Astrocyte (in vitro differentiated cells and primary cell): ENCODE data around the gene CD99. TPM values are rescaled to one million over a fixed set of nuclear protein-coding genes. Genes with fewer than 3 reads are reported as not detected.
A peak's percentile ranks its signal among the peaks of the same experiment; 100 is the strongest.

Experiments
- DNase-seq: peaks from one replicate; pipeline ENCODE4 v3.0.0-alpha.2; 2010; ENCODE audit warnings: low read depth
- FAIRE-seq: peaks from 2 replicates; lab custom pipeline; 2011; peaks lifted over from hg19 to GRCh38; lab: Jason Lieb, UNC
- H2AFZ ChIP-seq: 2 replicates; pipeline ENCODE4 v1.6.0; 2012; ENCODE audit warnings: low read depth, low read length, inconsistent platforms
- H3K27ac ChIP-seq: 2 replicates; pipeline ENCODE4 v1.5.1; 2011; ENCODE audit warnings: low read depth, low read length, inconsistent platforms
- H3K27me3 ChIP-seq: 2 replicates; pipeline ENCODE4 v1.6.0; 2011; ENCODE audit warnings: low read length, inconsistent platforms; ENCODE audit not compliant: insufficient read depth
- H3K36me3 ChIP-seq: 2 replicates; pipeline ENCODE4 v1.5.1; 2011; ENCODE audit warnings: low read length, inconsistent platforms; ENCODE audit not compliant: insufficient read depth
- H3K4me1 ChIP-seq: 2 replicates; pipeline ENCODE4 v1.5.1; 2011; ENCODE audit warnings: low read length, inconsistent platforms; ENCODE audit not compliant: insufficient read depth
- H3K4me2 ChIP-seq: 2 replicates; pipeline ENCODE4 v1.6.0; 2012; ENCODE audit warnings: low read length, inconsistent platforms
- H3K4me3 ChIP-seq: 2 replicates; pipeline ENCODE4 v1.5.1; 2011; ENCODE audit warnings: low read depth, mild to moderate bottlenecking, low read length, inconsistent platforms; ENCODE audit not compliant: insufficient read depth
- H3K79me2 ChIP-seq: 2 replicates; pipeline ENCODE4 v1.6.0; 2012; ENCODE audit warnings: mild to moderate bottlenecking, low read length, inconsistent platforms; ENCODE audit not compliant: insufficient read depth
- H3K9ac ChIP-seq: 2 replicates; pipeline ENCODE4 v1.6.0; 2012; ENCODE audit warnings: mild to moderate bottlenecking, low read length, inconsistent platforms
- H3K9me3 ChIP-seq: 2 replicates; pipeline ENCODE4 v1.5.1; 2012; ENCODE audit warnings: low read depth, mild to moderate bottlenecking, low read length, inconsistent platforms; ENCODE audit not compliant: insufficient read depth
- H4K20me1 ChIP-seq: 2 replicates; pipeline ENCODE4 v1.6.0; 2012; ENCODE audit warnings: low read length, inconsistent platforms; ENCODE audit not compliant: insufficient read depth
- H3K27ac Mint-ChIP-seq: one replicate; pipeline ENCODE4 v1.8.0; 2021; ENCODE audit warnings: mild to moderate bottlenecking, mixed read lengths; ENCODE audit not compliant: unreplicated experiment
- H3K27me3 Mint-ChIP-seq: one replicate; pipeline ENCODE4 v1.8.0; 2021; ENCODE audit warnings: low read depth, mixed read lengths; ENCODE audit not compliant: unreplicated experiment
- H3K36me3 Mint-ChIP-seq: one replicate; pipeline ENCODE4 v1.8.0; 2021; ENCODE audit warnings: low read depth, mixed read lengths; ENCODE audit not compliant: unreplicated experiment
- H3K4me1 Mint-ChIP-seq: one replicate; pipeline ENCODE4 v1.8.0; 2021; ENCODE audit warnings: low read depth, mixed read lengths; ENCODE audit not compliant: unreplicated experiment
- H3K4me3 Mint-ChIP-seq: one replicate; pipeline ENCODE4 v1.8.0; 2021; ENCODE audit warnings: mild to moderate bottlenecking, moderate library complexity, mixed read lengths; ENCODE audit not compliant: unreplicated experiment
- H3K9me3 Mint-ChIP-seq: one replicate; pipeline ENCODE4 v1.8.0; 2021; ENCODE audit warnings: mild to moderate bottlenecking, mixed read lengths; ENCODE audit not compliant: unreplicated experiment
- CTCF ChIP-seq: IDR thresholded peaks from 2 replicates; pipeline ENCODE4 v1.5.1; 2011; ENCODE audit warnings: low read depth, mild to moderate bottlenecking, inconsistent platforms, low read length, moderate library complexity; ENCODE audit not compliant: insufficient read depth
- EZH2 ChIP-seq: IDR thresholded peaks from 2 replicates; pipeline ENCODE4 v1.6.1; 2012; ENCODE audit warnings: mild to moderate bottlenecking, low read length, inconsistent platforms; ENCODE audit not compliant: insufficient read depth
- total RNA-seq: library from RNA; stranded (reverse); gene quantifications from 2 replicates; pipeline ENCODE4 v1.2.1, GENCODE V29; 2021

The CD99 gene
- total RNA-seq, 1 donor from 2014 or later = 448 TPM

GRCh38 chrX:2676794-2677675 lies 14.1 kb upstream of the CD99 start:
- H3K9ac ChIP-seq = no peak overlapping the region
- H3K4me1 Mint-ChIP-seq = peaks cover 16% of the 10 kb centered on the region
- no peaks in the 10 kb centered on the region for H3K36me3 ChIP-seq
- H3K9me3 ChIP-seq = no peaks in the 10 kb centered on the region
- peaks cover 11% of the 10 kb centered on the region for H3K9me3 Mint-ChIP-seq
- TF ChIP-seq EZH2 (no peak), CTCF (no peak)
- H3K27me3 ChIP-seq = no peaks in the 10 kb centered on the region
- peak overlapping the region; percentile 26 for H3K27ac ChIP-seq
- no peaks in the 10 kb centered on the region for H3K79me2 ChIP-seq
- H3K27me3 Mint-ChIP-seq = no peaks in the 10 kb centered on the region
- H3K4me1 ChIP-seq = peaks cover 22% of the 10 kb centered on the region
- H3K4me3 ChIP-seq = no peak overlapping the region
- H3K4me3 Mint-ChIP-seq = no peak overlapping the region
- H3K36me3 Mint-ChIP-seq = no peaks in the 10 kb centered on the region
- no peak overlapping the region for H2AFZ ChIP-seq
- H4K20me1 ChIP-seq = no peaks in the 10 kb centered on the region
- H3K27ac Mint-ChIP-seq = peak overlapping the region; percentile 27
- H3K4me2 ChIP-seq = peak overlapping the region; percentile 80
- DNase-seq = peak; percentile 67
- FAIRE-seq = no peak

- Mint-ChIP-seq H3K27me3 (no peaks in the 10 kb centered on the region), H3K4me1 (peaks cover 16% of the 10 kb centered on the region), H3K36me3 (no peaks in the 10 kb centered on the region), H3K4me3 (no peak overlapping the region), H3K9me3 (peaks cover 12% of the 10 kb centered on the region), H3K27ac (peak overlapping the region; percentile 27)
- Histone ChIP-seq H2AFZ (no peak overlapping the region), H3K4me1 (peaks cover 22% of the 10 kb centered on the region), H3K9me3 (no peaks in the 10 kb centered on the region), H3K4me2 (peak overlapping the region; percentile 80), H3K4me3 (no peak overlapping the region), H3K79me2 (no peaks in the 10 kb centered on the region), H3K27me3 (no peaks in the 10 kb centered on the region), H3K27ac (peak overlapping the region; percentile 26), H3K9ac (no peak overlapping the region), H3K36me3 (no peaks in the 10 kb centered on the region), H4K20me1 (no peaks in the 10 kb centered on the region)
- TF ChIP-seq CTCF (no peak), EZH2 (no peak)
- FAIRE-seq (peak; percentile 47), DNase-seq (peak; percentile 97)
These were observed 13.3 kb upstream of the CD99 start for GRCh38 chrX:2677764-2678163.

- Mint-ChIP-seq H3K9me3 (peaks cover 12% of the 10 kb centered on the region), H3K4me3 (no peak overlapping the region), H3K36me3 (no peaks in the 10 kb centered on the region), H3K27ac (no peak overlapping the region), H3K27me3 (peaks cover 2% of the 10 kb centered on the region), H3K4me1 (peaks cover 16% of the 10 kb centered on the region)
- FAIRE-seq (no peak), DNase-seq (no peak)
- TF ChIP-seq CTCF (no peak), EZH2 (no peak)
- H3K4me2 ChIP-seq = no peak overlapping the region
- no peak overlapping the region for H2AFZ ChIP-seq
- H3K4me3 ChIP-seq = no peak overlapping the region
- H3K27ac ChIP-seq = no peak overlapping the region
- H3K9me3 ChIP-seq = no peaks in the 10 kb centered on the region
- H3K9ac ChIP-seq = no peak overlapping the region
- no peaks in the 10 kb centered on the region for H3K27me3 ChIP-seq
- no peaks in the 10 kb centered on the region for H3K79me2 ChIP-seq
- peaks cover 22% of the 10 kb centered on the region for H3K4me1 ChIP-seq
- no peaks in the 10 kb centered on the region for H4K20me1 ChIP-seq
- no peaks in the 10 kb centered on the region for H3K36me3 ChIP-seq
These were observed 12.5 kb upstream of the CD99 start for GRCh38 chrX:2678583-2678982.
